ENCODE data around the gene CAVIN2.

CAVIN2 gene

DNA sequence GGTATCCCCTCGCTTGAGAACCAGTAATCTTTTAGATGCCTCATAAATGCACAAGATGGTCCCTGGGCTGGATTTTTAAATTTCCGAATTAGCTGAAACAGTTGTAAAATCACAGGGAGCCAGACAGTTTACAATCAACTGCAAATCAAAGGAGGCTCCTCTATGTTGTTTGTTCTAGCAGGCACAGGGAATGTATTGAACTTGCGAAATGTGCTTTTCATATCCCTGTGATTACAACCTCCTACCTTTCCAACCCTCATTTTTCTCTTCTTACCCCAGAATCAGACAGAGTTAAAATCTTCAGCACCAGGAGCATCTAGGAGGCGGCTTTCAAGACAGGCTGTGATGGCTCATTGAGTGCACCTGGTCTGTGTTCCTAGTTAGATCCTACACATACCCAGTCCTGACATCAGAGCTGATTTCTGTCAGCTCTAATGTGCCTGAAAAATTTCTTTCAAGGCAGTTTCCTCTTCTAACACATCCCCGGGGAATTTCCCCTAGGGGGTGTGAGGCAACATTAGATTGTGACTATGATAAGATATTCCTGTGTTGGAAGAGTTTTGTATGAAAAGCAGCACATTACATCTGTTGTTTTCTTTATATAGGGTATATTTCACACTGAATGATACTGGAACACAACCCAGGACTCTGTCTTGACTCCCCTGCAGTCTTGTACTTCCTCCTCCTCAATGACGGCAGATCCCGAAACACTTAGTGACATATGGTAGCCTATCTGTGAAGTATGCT is 17.9 kb upstream of the CAVIN2 start:
- no peak for DNase-seq (ENCODE audit: low spot score)

DNA sequence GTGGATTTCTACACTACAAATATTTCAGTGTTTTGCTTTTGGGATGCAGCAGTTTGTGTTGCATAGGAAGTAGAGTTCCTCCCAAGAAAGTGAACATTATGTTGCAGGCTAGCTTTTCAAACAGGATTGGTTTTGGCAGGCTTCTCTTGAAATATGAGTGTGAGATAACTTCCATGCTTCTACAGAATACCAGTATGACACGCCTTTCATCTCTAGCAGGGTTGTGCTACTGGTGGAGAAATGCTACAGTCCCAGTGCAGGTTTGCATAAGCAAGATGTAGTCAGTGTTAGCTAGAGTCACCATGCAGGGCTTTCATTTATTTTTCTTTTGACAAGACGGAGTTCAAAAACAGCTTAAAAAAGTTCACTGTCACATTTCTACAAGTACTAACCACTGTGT is 17.1 kb upstream of the CAVIN2 start:
- no peak for DNase-seq (ENCODE audit: low spot score)

- no peak for DNase-seq (ENCODE audit: low spot score)
Measured at GRCh38 chr2:191862156-191862775, 15.4 kb upstream of the CAVIN2 start.

- no peak for DNase-seq (ENCODE audit: low spot score)
Measured at GRCh38 chr2:191860760-191861466, 14.0 kb upstream of the CAVIN2 start.

DNA sequence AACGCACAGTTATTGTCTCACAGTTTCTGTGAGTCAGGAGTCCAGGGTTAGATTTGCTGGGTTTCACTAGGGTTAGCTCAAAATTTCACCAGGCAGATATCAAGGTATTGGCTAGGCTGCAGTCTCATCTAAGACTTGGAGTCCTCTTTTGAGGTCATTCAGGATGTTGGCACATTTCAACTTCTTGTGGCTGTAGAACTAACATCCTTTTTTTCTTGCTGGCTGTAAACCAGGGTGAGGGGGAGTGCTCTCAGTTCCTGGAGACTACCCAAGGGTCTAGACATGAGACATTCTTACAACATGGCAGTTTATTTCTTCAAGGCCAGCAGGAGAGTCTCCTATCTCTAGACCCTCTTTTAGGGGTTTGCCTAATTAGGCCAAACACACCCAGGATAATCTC is 12.8 kb upstream of the CAVIN2 start:
- DNase-seq (ENCODE audit: low spot score), result no peak

DNA sequence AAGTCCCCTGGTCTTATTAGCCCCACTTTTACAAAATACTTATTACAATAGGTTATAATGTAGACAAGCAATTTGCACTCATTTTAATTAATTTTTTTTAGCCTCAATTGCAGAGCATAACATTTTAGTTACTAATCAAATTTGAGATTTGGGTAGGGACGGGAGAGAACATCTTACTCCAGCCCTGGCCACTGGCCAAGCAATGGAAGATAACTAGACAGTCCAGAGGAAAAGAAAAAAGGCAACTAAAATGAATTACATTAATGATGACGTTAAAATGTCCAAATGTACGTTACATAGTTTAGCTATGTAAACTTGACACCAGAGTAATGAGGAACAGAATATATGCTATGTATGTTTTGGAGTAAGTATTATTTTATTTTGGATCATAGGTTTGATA is 11.0 kb upstream of the CAVIN2 start:
- DNase-seq (ENCODE audit: low spot score), result no peak

- DNase-seq (ENCODE audit: low spot score), result no peak
Measured at GRCh38 chr2:191857259-191857805, 10.4 kb upstream of the CAVIN2 start.

DNA sequence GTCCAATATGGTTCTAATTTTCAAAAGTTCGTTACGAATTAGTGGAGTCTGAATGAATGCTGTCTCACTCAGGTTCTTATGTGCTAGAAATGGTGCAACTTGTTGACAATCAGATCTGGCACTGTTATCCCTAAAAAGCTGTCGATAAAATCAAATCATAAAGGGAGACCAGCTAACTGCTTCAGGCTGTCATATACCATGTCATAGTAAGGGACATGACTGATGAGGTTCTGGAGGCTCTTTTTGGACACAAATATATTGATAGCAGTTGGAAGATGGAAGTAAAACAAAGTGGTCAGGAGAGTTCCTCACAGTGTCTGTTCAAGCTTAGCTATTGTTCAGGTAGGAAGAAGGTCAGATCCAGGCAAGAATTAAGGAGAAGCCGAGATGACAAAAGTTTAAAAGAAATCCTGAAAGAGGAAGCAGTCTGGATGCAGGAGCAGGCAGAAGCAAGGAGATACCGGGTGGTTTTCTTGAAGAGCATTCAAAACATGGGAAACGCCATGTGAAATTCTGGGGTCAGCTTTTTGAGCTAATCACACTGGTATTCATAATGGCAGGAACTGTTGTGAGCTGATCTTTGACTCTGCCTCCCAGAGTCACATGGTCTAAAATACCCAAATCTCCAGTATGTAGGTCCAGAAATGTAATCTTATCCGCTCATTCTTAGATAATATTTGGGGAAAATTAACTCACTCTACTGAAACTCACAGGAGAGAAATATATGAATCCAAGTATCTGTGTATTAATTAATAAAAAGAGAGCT is 9.4 kb upstream of the CAVIN2 start:
- DNase-seq (ENCODE audit: low spot score), result no peak

GRCh38 chr2:191855382-191855781 is 8.5 kb upstream of the CAVIN2 start:
- no peak for DNase-seq (ENCODE audit: low spot score)

DNA sequence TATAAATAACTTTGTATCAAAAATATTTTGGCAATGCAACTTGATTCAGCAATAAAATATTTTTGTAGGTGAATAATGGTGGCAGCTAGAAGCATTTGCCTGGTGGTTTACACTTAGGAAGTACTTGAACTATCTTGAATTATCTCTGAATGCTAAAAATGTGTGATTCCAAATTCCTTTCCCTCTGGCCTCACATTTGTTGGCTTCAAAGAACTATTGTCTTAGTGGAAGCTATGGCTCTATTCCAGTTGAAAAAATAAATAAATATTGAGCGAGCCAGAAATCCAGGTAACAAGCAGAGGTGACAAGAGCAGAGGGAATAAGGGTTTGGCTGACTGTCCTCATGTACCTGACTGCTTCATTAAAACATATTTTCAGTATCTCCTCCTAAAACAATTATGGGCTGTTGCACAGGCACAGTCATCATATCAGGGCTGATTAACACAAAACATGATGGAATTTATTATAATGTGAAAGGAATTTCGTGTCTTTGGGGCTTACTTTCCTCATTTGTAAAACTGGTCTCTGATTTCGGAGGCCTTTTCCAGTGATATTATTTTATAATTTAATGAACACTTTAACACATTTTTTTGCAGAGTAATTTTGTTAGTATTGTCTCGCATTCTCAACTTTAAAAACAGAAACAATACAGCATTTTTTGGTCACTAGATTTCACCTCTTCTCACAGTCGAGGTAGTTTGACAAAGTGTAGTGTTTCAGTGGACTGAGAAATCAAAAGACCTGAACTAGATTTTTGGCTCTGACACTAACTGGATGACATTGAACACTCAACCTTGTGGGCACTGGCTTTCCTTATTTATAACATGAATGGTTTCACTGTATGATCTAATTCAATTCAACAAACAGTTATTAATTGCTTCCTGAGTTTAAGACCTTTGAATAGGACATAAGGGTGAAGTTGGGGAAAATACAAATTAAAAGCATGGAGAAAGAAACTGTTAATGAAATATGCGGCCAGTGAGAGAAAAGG is 7.8 kb upstream of the CAVIN2 start:
- no peak for DNase-seq (ENCODE audit: low spot score)

DNA sequence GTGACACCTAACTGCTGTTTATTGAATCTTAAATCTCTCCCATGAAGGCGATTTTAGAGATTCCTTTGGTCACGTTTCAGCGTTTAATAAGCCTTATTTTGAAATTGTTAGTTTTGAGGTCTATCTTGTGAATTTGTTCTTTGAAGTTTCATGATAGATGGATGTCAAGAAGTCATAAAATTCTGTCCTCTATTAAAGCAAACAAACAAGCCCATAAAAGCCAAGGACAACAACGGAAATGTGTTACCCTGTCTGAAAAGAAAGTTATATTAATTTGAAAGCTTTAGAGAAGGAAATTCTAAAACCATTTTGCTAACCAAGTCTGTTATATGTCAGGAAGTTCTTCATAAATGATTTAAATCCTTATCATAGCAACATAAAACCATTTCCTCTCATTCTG is 7.0 kb upstream of the CAVIN2 start:
- no peak for DNase-seq (ENCODE audit: low spot score)

DNA sequence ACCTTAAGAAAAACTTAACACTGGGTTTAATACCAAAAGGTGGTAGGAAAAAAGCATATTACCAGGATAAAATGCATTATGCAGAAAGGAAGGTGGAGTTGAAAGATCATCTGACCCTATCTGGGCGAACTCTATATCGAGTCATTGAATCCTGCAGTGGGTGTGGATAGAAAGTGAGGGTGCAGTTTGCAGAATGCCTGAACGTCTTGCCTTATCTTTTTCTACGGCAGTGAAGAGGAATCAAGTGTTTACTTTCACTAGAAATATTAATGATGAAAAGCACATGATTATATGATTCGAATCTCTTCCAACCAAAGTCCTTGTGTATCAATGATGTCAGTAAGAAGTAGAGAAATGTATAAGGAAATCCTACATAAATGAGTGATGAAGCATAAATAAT is 4.3 kb upstream of the CAVIN2 start:
- DNase-seq (ENCODE audit: low spot score), result no peak

GRCh38 chr2:191848771-191849767 is 2.2 kb upstream of the CAVIN2 start:
- DNase-seq (ENCODE audit: low spot score), result no peak

- no peak for DNase-seq (ENCODE audit: low spot score)
Measured at GRCh38 chr2:191847764-191848163, 876 bp upstream of the CAVIN2 start.

DNA sequence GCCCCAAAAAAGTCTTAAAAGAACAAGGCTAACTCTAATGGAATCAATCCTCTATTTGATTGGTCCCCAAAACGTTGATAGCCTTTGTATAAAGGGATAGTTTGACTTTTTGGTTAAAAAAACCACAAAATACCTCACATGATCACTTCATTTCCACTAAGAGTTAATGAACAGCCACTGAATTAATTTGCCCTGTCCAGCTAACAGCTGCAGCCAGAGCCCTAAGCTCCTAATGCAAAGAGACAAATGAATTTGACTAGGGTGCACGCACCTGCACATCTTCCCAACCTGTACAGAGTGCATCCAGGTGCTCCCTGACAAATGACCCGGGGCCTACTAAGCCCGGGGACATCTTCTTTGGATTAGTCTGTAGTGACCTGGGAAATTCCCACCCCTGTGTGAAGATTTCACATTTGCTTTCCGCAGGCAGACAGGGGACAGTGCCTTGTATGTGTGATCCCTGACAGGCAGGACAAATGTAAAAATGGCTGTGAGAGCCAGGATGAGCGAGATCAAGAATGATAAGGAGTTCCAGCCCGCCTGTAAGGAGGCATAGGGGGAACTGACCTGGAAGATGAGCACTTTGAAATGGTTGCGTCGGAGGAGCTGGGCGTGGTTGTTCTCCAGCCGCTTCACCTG is 893 bp downstream of the CAVIN2 start:
- no peak for DNase-seq (ENCODE audit: low spot score)

DNA sequence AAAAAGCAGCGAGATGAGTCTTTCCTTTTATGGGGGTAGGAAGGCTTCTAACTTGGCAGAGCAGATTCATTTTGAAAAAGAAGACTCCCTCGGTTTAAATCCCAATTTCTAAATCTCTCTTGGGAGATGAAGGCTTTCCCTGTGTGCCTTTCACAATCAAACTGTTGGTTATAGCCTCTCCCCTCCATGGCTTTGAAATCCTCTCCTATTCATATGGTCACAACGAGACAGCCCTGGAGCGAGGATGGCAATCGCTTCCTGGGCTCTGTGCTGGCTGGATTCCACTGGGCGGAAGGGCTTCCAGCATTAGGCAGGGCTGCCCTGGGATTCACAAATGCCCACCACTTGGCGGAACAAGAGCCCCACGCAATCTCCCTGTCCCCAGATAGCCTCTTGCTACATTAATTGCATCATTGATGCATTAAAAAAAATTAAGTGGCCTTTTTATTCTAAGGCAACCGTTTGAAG is 1.6 kb downstream of the CAVIN2 start:
- no peak for DNase-seq (ENCODE audit: low spot score)

DNA sequence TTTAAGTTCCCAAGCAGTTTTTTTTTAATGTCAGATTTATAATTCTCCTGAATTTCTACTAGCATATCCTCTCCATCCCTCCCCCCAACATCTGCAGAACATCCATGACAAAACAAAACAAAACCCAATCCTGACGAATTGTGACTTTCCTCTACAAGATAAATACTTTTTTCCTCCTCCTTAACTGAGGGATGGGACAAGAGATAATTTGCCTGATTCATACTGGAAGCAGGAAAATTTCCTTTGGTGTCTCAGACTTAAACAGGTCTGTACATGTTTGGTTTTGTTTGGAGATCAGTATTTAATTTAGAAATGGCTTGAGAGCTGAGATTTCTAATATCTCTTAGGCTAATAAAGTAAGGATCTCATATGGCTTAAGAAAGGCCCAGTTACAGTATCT is 2.2 kb downstream of the CAVIN2 start:
- no peak for DNase-seq (ENCODE audit: low spot score)

GRCh38 chr2:191840921-191841320 is 6.0 kb downstream of the CAVIN2 start:
- DNase-seq (ENCODE audit: low spot score), result no peak
